Measurements from ENCODE around the gene CEBPA.
A peak's percentile ranks its signal among the peaks of the same experiment; 100 is the strongest.

CEBPA gene

GRCh38 chr19:33300894-33301143, 1.5 kb downstream of the CEBPA start:
- DNase-seq (ENCODE audit: low read depth) = no peak
- H3K4me3 ChIP-seq (ENCODE audit: low read depth, low read length) = peak overlapping the region; percentile 50

GRCh38 chr19:33300009-33300893, 2.1 kb downstream of the CEBPA start:
- TF ChIP-seq CTCF (IDR thresholded peaks at IDR 0.05; ENCODE audit: control insufficient read depth, extremely low read depth, insufficient read depth) = no peak
- DNase-seq (ENCODE audit: low read depth) = no peak
- peak overlapping the region; percentile 50 for H3K4me3 ChIP-seq (ENCODE audit: low read depth, low read length)

More at GRCh38 chr19:33300894-33301143, 1.5 kb downstream of the CEBPA start:
- TF ChIP-seq CTCF (IDR thresholded peaks at IDR 0.05; ENCODE audit: control insufficient read depth, extremely low read depth, insufficient read depth) = no peak

- DNase-seq (ENCODE audit: low read depth) = no peak
- no peak for TF ChIP-seq CTCF (IDR thresholded peaks at IDR 0.05; ENCODE audit: control insufficient read depth, extremely low read depth, insufficient read depth)
- no peak overlapping the region for H3K4me3 ChIP-seq (ENCODE audit: low read depth, low read length)
Measured at GRCh38 chr19:33299051-33299688, 3.2 kb downstream of the CEBPA start.

GRCh38 chr19:33298146-33298911, 4.0 kb downstream of the CEBPA start:
- H3K4me3 ChIP-seq (ENCODE audit: low read depth, low read length) = no peak overlapping the region
- no peak for TF ChIP-seq CTCF (IDR thresholded peaks at IDR 0.05; ENCODE audit: control insufficient read depth, extremely low read depth, insufficient read depth)
- no peak for DNase-seq (ENCODE audit: low read depth)

- H3K4me3 ChIP-seq (ENCODE audit: low read depth, low read length) = no peak overlapping the region
- no peak for TF ChIP-seq CTCF (IDR thresholded peaks at IDR 0.05; ENCODE audit: control insufficient read depth, extremely low read depth, insufficient read depth)
- DNase-seq (ENCODE audit: low read depth) = no peak
Measured at GRCh38 chr19:33297401-33298145, 4.8 kb downstream of the CEBPA start.

GRCh38 chr19:33296488-33296971, 5.8 kb downstream of the CEBPA start:
- no peak overlapping the region for H3K4me3 ChIP-seq (ENCODE audit: low read depth, low read length)
- DNase-seq (ENCODE audit: low read depth) = no peak
- TF ChIP-seq CTCF (IDR thresholded peaks at IDR 0.05; ENCODE audit: control insufficient read depth, extremely low read depth, insufficient read depth) = no peak
